ENCODE results near the gene SP6. TPM values are rescaled to one million over a fixed set of nuclear protein-coding genes. Genes with fewer than 3 reads are reported as not detected.

SP6 gene
- total RNA-seq, 1 donor from 2014 or later: 0.08 TPM

DNA sequence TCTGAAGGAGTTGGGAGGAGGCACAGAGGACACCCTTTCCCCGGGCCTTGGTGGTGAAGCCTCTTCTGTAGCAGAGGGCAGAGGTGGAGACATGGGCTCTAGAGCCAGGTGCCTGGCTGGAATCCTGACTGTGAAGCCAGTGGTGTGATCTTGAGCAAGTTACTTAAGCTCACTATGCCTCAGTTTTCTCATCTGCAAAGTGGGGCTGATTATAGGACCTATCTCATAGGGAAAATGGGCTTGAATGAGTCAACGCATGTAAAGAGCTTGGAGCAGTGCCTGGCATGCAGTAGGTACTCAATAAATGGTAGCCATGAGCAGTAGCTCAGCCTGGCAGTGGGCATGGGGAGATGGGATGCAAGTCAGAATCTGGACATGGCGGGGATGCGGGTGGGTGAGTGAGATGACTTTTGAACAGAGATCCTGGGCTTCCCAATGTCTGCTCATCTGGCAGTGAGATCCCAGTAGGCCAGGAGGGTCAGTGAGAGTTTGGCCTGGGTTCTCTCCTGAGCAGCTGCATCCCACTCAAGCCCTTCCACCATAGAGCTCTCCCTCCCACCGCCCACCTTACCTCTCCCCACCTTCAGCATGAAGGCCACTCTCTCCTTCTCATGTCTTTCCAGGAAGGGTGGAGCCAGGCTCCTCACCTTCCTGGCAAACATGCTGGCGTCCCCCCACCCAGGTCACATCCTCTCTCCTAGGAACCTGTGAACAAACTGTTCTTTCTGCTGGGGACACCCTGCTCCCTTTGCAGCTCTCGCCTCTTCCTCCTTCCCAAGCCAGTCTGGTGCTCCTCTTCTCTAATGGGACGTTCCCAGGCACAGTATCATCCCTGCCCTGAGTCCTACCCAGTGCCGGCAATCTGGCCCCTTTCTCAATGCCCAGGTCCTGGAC, 32.0 kb upstream of the SP6 start:
- ATAC-seq (ENCODE audit: poor library complexity) (no peak), DNase-seq (no peak)
- intact Hi-C loops (cut with DNase I): no loop called here

DNA sequence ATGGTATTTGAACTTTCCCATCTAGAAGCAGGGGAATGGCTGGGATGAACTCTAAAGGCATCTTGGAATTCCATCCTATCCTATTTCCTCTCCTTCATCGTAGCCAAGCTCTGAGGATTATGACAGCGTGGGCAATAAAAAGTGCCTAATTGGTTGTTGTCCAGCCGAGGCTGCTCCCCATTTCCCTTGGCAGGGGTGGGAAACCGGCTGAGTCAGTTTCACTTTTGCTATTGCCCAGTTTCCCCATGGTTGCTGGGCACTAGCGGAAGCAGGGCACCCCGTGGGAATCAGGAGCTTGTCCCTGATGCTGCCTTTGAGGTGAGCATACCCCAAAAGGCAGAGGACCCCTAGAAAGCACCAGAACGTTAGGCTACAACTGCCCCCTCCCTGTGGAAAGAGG, 31.3 kb upstream of the SP6 start:
- intact Hi-C loops (cut with DNase I): no loop called here
- DNase-seq (no peak), ATAC-seq (ENCODE audit: poor library complexity) (no peak)

DNA sequence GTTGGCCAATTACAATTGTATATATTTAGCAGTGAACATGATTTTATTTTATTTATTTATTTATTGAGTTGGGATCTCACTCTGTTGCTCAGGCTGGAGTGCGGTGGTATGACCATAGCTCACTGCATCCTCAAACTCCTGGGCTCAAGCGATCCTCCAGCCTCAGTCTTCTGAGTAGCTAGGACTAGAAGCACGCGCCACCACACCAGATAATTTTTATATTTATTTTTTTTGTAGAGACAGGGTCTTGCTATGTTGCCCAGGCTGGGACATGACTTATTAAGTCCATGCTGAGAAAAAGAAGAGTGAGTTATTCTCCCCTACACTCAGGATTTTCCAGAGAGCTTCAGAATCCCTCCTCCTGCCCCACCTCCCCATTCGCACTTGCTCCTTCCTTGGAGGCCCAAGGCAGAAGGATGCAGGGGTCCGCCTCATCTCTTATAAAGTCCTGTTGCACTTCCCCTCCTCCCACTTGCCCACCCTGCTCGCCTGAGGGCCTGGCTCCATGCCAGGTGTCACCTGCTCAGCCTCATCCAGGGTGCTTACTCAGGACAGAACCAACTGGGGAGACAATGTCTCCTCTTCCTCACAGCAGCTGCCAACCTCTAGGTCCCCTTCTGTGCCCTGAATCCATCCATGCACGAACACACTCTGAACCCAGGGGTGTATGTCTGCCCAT, 29.0 kb upstream of the SP6 start:
- intact Hi-C loops (cut with DNase I): no loop called here
- DNase-seq: no peak
- ATAC-seq (ENCODE audit: poor library complexity): no peak

DNA sequence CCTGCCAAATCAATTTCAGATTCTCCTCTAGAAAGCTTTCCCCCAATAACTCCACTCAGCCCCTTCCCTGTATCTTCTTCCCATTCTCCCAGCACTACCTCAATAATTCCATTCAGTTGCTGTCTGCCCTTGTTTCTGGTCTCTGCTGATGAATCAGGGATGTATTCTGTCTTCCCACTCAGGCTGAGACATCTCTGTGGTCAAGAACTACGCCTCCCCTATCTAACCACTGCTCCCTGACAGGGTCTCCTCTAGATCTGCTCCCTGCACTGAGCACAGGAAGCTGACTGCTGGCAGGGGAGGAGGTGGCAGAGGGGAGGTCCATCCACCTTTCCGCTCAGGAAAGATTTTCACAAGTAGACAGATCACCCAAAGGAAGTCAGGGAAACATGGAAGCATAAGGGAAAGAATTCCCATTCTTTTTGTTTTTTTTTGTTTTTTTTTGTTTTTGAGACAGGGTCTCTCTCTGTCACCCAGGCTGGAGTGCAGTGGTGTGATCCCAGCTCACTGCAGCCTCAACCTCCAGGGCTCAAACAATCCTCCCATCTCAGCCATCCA, 28.1 kb upstream of the SP6 start:
- no peak for ATAC-seq (ENCODE audit: poor library complexity)
- intact Hi-C loops (cut with DNase I): no loop called here
- DNase-seq: no peak

DNA sequence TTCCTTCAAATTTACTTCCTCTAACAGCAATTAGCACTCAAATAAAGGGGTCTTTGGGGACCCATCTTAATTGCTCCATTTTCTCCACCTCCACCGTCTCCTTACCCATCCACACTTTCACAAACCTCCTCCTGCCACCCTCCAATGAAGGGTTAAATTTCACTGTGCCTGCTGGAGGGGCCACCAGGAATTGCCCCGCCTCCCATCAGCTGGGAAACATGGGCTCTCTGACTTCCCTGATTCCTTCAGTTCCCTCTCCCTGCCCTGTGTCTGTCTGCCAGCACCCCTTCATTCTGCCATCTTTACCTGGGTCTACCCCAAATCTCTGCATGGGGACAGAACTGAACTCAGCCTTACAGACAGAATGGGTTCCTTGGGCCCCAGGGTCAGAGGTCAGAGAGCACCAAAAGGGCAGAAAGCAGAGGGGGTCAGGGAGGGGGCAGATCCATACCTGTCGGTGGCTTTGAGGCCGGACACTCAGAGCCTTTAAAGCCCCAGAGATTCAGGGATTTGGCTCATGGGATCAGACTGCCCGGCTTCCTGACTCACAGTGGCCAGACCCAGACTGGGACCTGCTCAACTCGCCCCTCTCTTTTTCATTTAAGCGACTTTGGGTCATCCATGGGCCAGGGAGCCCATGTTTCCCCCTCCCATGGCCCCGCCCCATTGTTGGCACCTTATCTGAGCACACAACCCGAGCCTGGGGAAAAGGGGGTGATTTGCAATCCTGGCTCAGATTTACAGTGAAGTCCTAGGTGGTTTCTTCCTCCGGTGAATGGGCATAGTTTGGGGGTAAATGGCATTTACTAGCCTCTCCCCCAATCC, 27.5 kb upstream of the SP6 start:
- DNase-seq (no peak), ATAC-seq (ENCODE audit: poor library complexity) (no peak)
- intact Hi-C loops (cut with DNase I): no loop called here

DNA sequence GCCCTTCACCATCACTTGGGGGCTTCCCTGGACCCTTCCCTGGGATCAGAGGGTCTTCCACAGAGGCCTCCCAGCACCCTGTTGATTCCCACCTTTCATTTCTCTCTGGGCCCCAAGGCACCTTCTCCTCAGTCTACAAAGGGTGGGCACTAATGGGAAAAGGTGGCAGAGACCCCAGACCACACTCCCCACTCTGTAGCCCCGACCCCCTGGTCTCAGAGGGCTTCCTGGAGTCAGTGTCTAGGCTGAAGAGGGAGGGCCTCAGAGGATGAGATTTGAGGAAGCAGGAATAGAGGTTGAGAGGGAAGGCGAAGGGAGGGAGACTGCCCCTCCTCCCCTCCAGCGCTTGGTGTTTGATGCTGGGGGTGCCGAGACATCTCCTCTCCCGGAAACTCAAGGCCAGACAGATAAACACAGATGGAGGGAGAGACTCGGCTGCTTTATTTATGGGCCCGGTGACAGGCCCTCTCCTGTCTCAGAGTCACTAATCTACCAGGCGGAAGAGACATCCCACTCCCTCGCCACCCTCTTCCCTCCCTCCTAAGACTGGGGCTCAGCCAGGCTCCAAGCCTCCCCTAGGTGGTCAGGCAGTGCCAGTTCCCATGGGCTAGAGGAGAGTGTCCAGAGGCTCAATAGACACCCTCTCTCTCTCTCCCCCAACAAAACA, 26.5 kb upstream of the SP6 start:
- intact Hi-C loops (cut with DNase I): no loop called here
- ATAC-seq (ENCODE audit: poor library complexity) (no peak), DNase-seq (no peak)

DNA sequence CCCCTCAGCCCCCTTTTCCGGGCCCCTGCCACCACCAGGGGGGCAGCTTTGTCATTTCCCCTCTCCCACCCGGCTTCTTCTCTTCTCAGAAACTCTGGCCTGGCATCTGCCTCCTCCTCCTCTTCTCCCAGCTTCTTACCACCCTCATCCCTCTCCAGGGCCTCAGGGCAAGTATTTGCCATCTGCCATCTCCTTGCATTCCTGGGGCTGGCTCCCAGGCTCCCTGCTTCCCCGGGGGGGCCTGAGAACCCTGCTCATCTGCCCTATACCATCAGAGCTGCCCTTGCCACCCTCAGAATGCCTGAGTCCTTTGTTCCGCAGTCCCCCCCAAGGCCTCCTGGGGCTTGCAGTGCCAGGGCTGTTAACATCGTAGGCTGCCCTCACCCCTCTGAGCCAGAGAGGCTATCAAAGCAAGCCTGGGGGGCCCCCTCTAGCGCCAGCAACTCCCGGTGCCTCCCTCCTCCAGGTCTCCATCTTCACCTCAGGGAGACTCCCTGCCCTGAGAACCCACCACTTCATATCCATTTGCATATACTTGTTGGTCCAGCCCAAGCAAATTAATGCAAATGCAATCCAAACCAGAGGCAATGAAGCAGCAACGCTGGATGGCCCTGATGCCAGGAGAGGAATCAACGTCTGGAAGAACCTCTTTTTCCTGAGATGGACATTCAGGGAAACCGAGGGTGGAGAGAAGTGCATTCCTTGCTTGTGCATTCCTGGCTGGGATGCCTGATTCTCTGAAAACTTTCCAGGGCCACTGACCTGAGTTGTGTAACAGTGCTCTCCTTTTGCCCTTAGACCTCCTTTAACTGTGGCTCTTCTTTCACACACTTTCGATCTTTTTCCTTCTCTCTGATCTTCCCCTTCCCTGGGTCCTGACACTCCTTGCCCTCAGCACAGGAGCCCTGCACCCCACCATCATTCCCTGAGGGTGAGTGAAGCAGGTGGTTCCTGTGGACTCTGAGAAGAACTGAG, 24.3 kb upstream of the SP6 start:
- ATAC-seq (ENCODE audit: poor library complexity): no peak
- intact Hi-C loops (cut with DNase I): no loop called here
- no peak for DNase-seq

DNA sequence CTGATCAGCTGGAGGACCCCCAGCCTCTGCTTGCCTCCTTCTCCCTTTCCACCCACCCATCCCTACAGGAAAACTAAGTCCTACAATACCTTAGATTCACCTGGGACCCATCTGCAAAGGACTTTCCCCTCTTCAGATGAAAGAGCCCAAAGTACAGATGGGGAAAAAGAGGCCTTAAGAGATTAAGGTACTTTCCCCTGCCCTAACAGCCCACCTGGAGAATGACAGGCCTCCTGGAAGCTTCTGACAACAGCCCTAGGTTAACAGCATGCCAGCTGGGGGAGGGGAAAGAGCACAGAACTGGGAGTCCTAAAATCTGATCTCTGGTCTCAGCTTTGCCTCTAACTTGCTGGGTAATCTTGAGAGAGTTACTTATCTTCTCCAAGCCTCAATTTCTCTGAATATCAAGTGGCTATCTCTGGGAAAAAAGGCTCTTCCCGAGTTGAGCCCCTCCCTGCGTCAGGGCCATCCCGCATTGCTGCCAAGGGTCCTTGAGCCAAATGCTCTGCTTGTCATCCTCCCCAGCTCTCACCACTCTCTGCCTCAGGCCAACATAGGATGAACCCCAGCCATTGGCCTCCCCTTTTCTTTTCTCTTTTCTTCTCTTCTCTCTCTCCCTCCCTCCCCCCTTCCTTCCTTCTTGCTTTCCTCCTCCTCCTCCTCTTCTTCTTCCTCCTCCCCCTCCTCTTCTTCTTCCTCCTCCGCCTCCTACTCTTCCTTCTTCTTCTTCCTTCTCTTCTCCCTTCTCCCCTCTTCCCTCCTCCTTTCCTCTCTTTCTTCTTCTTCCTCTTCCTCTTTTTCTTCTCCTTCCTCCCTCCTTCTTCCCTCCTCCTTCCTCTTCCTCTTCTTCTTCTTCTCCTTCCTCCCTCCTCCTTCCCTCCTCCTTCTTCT, 22.5 kb upstream of the SP6 start:
- DNase-seq (no peak), ATAC-seq (ENCODE audit: poor library complexity) (no peak)
- intact Hi-C loops (cut with DNase I): no loop called here

DNA sequence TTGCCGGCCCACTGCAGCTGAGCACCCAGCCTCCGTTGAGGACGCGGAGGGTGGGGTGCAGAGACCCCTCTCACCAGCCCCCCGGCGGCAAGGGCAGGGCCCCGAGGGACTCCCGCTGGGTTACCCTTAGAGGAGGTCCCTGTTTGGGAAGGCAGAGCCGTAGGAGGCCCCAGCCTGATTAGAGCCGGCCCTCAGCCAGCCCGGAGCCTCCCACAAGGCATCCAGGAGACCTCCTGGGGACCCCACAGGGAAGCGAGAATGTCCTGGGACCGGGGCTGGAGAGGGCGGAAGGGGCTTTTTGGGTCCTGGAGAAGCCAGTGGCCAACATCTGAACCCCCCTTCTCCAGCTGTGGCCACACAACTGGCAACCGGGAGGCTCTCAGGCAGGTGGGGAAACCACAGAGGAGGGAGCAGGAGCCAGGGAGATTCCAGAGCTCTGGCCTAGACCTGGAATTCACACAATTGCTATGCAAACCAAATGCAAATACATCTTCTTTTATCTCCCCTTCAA, 21.7 kb upstream of the SP6 start:
- intact Hi-C loops (cut with DNase I): no loop called here
- ATAC-seq (ENCODE audit: poor library complexity) (no peak), DNase-seq (no peak)

DNA sequence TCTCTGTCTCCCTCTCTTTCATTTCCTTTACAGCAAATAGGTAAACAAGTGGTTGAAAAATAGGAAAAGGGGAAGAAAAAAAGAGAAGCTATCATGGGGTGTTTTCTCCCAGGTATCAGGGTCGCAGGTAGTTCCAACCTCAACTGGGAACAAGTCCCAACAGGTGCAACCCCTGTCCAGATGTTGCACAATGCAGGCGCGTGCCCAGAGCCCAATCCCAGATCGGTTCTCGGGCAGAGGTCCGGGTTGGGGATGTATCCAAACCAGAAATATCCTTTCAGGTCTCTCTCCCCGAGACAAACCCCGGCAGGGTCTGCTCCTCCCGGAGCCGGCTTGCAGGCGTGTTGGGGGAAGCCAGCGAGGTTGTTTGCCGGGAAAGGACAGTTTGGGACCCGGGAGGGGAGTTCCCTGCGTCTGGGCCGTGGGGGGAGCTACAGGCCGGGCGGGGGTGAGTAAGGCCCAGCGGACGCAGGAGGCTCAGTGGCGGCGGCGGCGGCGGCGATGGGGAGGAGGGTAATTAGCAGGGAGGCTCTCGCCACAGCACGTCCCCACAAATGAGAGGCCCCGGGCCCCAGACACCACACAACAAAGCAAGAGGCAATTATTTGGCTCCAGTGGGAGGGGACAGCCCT, 21.2 kb upstream of the SP6 start:
- no peak for DNase-seq
- ATAC-seq (ENCODE audit: poor library complexity): no peak

DNA sequence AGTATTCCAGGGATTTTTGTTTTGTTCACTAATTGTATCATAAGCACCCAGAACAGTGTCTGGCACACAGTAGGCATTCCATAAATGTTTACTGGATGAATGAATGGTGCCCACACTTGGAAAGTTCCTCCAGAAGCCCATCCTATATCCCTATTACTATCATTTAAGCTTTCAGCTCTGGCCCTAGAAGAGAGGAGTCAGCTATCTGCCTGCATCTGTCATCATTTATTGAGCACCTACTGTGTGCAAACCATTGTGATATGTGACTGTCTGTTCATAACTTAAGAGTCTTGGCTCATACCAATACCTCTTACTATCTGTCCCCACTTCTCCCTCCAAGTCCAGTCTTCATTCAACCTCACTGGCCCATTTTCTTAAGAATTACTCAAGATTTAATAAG, 20.1 kb upstream of the SP6 start:
- intact Hi-C loops (cut with DNase I): no loop called here
- no peak for ATAC-seq (ENCODE audit: poor library complexity)
- DNase-seq: no peak

More for the DNA sequence above, 21.2 kb upstream of the SP6 start:
- intact Hi-C loops (cut with DNase I): no loop called here

DNA sequence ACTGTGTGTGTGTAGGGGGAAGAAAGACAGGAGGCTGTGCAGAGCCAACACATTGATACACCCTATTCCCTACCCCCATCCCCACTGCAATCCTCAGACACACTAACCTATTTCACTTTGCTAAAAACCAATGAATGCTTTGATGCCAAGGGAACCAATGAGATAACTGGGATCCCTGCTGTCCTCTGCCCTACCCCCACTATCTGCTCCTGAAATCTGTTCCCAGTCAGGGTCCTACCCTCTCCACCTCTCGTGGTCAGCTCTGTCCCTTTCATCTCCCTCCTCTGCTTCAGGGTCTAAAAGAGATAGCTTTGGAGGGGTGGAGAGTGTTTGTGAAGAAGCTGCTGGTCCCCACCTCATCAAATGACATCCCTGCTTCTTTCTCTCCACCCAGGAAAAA, 19.1 kb upstream of the SP6 start:
- DNase-seq (no peak), ATAC-seq (ENCODE audit: poor library complexity) (no peak)
- intact Hi-C loops (cut with DNase I): no loop called here

DNA sequence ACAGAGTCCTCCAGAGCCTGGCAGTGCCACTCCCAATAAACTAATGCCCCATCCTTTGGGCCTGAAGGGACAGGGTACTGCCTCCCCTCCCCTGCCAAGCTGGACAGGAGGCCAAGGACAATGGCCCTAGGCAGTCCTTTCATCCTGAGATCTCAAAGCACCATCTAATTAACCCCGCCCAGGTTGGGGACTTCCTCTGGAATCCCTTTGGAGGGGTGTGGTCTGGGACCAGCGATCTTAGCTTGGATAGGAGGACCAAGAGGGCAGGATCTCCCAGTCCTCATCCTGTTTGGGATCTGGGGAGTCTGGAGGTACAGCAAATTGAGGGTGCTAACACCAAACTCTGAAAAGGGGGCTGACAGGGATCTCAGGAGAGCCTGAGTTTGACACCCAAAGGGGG, 18.2 kb upstream of the SP6 start:
- ATAC-seq (ENCODE audit: poor library complexity) (no peak), DNase-seq (no peak)
- intact Hi-C loops (cut with DNase I): no loop called here

DNA sequence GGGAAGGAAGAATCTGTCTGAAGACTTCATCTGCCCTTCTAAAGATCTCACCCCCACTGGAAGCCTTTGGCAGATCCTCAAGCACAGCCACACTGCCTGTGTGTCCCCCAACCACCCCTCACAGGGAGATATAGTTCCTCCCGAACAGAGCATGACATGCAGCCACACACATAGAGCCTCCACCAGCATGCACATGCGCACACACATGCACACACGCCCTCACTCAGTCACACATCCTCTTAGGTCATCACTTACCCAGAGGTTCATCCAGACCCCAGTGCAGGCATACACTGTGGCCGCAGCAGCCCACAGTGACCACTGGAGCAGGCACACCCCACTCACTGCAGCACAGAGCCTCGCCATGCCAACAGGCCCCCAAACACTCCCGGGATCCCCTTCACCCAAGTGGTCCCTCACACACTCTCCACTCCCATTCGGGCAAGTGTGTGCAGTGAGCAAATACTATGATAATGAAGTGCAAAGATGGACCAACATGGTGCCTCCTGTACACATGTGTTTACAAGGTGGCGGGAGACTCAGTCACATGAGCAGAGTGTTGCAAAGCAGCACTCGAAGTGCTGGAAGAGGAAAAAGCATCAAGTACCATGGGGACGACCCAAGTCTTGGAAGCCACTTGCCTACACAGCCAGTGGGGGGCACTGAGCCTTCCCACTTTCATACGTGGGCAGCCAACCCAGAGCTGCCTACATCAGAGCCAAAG, 17.0 kb upstream of the SP6 start:
- ATAC-seq (ENCODE audit: poor library complexity) (no peak), DNase-seq (no peak)
- intact Hi-C loops (cut with DNase I): no loop called here

DNA sequence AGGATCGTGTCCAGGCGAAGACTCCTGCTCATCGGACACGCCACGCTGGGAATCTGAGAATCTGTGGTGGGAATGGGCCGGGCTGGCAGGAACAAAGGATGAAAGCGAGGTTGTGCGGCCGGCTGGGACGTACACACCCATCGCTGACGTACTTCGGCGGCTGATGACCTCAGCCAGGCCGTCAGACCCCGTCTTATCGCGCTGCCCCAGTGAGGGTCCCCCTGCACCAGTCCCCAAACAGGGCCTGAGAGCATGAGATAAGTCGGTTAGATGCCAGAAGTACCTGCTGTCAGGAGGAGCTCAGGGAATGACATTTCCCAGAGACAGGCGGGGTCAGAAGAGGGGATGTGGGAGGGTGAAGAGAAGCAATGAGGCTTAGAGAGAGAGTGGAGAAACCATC, 16.0 kb upstream of the SP6 start:
- ATAC-seq (ENCODE audit: poor library complexity) (no peak), DNase-seq (no peak)
- intact Hi-C loops (cut with DNase I): no loop called here
